PC-3 (cell line): Measurements from ENCODE around the gene ADD1. TPM values are rescaled to one million over a fixed set of nuclear protein-coding genes. Genes with fewer than 3 reads are reported as not detected.

Experiments used
- ATAC-seq: fragments of 200-7000 bp; cut with Tn5 transposase; 2 replicates; pipeline ENCODE4 v1.9.1; 2020; ENCODE audit warnings: mild to moderate bottlenecking, moderate library complexity
- BruUV-seq: library from RNA; stranded (reverse); fragments of 400-500 nt; replicated peaks from 2 replicates; lab custom pipeline; 2021; lab: Mats Ljungman, UMichigan
- CTCF ChIA-PET: fragments of 300-600 bp; sonication (Branson Sonifier 250); formaldehyde crosslinking; loops from one replicate; lab custom pipeline; 2022; ENCODE audit warnings: antibody characterized with exemption; lab: Charles Lee
- POLR2A ChIA-PET: fragments of 300-600 bp; sonication (Branson Sonifier 250); formaldehyde crosslinking; loops from one replicate; lab custom pipeline; 2022; ENCODE audit warnings: antibody characterized with exemption; ENCODE audit not compliant: unreplicated experiment; lab: Charles Lee
- DNase-seq: peaks from one replicate; pipeline ENCODE4 v3.0.0-alpha.2; 2015
- H2AFZ ChIP-seq: fragments of 300-600 bp; sonication (generic); 2 replicates; pipeline ENCODE4 v1.6.0; 2016; ENCODE audit warnings: antibody characterized with exemption, low read length
- H3F3A ChIP-seq: fragments of 300-600 bp; sonication (generic); one replicate; pipeline ENCODE4 v1.6.0; 2017; ENCODE audit warnings: antibody characterized with exemption, low read length, control low read depth, mild to moderate bottlenecking; ENCODE audit not compliant: unreplicated experiment
- H3K27ac ChIP-seq: fragments of 300-600 bp; sonication (generic); 2 replicates; pipeline ENCODE4 v1.5.1; 2016; ENCODE audit warnings: mild to moderate bottlenecking, low read length
- H3K27me3 ChIP-seq: fragments of 300-600 bp; sonication (generic); 2 replicates; pipeline ENCODE4 v1.6.1; 2016; ENCODE audit warnings: low read length, mixed read lengths
- H3K36me3 ChIP-seq: fragments of 300-600 bp; sonication (generic); 2 replicates; pipeline ENCODE4 v1.6.1; 2016; ENCODE audit warnings: low read depth, mixed run types, low read length, mixed read lengths
- H3K4me1 ChIP-seq: fragments of 300-600 bp; sonication (generic); 2 replicates; pipeline ENCODE4 v1.5.1; 2016; ENCODE audit warnings: low read length; ENCODE audit not compliant: insufficient read depth
- H3K4me2 ChIP-seq: fragments of 300-600 bp; sonication (generic); 2 replicates; pipeline ENCODE4 v1.6.0; 2016; ENCODE audit warnings: low read length
- H3K4me3 ChIP-seq: fragments of 300-600 bp; sonication (generic); 2 replicates; pipeline ENCODE4 v1.5.1; 2016; ENCODE audit warnings: mild to moderate bottlenecking, low read length, mixed read lengths
- H3K79me2 ChIP-seq: fragments of 300-600 bp; sonication (generic); 2 replicates; pipeline ENCODE4 v1.6.1; 2017; ENCODE audit warnings: low read length, mixed read lengths
- H3K9ac ChIP-seq: fragments of 300-600 bp; sonication (generic); 2 replicates; pipeline ENCODE4 v1.6.0; 2016; ENCODE audit warnings: mild to moderate bottlenecking, low read length
- H3K9me2 ChIP-seq: fragments of 300-600 bp; sonication (generic); replicated peaks from 2 replicates; pipeline ENCODE4 v1.6.1; 2016; ENCODE audit warnings: mixed run types, low read length, mixed read lengths
- H3K9me3 ChIP-seq: fragments of 300-600 bp; sonication (generic); 2 replicates; pipeline ENCODE4 v1.6.1; 2016; ENCODE audit warnings: low read length, mixed read lengths
- H4K20me1 ChIP-seq: fragments of 300-600 bp; sonication (generic); 2 replicates; pipeline ENCODE4 v1.6.1; 2016; ENCODE audit warnings: low read length, mixed read lengths
- EZH2 ChIP-seq: fragments of 300-600 bp; sonication (generic); IDR thresholded peaks from one replicate; pipeline ENCODE4 v1.6.1; 2017; ENCODE audit warnings: antibody characterized with exemption, mild to moderate bottlenecking, low read length; ENCODE audit not compliant: unreplicated experiment
- EZH2phosphoT487 ChIP-seq: fragments of 300-600 bp; sonication (generic); IDR thresholded peaks from 2 replicates; pipeline ENCODE4 v1.6.1; 2018; ENCODE audit warnings: mild to moderate bottlenecking, antibody characterized with exemption, low read length, borderline replicate concordance
- intact Hi-C: fragments of 100-400 bp; cut with micrococcal nuclease; formaldehyde crosslinking; loops from 2 replicates; pipeline ENCODE4 v1.9.0; 2023
- total RNA-seq: library from RNA; depleted of rRNA; stranded (reverse); fragments of >200 nt; gene quantifications from 2 replicates; pipeline ENCODE4 v1.2.3, GENCODE V29; 2014
- TF ChIP-seq, protein P1 (sequence below): fragments of 300-600 bp; sonication (generic); conservative IDR thresholded peaks from 2 replicates; pipeline ENCODE4 v1.5.1; 2017; ENCODE audit warnings: antibody characterized with exemption, low read depth, mild to moderate bottlenecking, low read length

Gene ADD1
- total RNA-seq, 1 experiment from 2014 or later: 118 TPM

DNA sequence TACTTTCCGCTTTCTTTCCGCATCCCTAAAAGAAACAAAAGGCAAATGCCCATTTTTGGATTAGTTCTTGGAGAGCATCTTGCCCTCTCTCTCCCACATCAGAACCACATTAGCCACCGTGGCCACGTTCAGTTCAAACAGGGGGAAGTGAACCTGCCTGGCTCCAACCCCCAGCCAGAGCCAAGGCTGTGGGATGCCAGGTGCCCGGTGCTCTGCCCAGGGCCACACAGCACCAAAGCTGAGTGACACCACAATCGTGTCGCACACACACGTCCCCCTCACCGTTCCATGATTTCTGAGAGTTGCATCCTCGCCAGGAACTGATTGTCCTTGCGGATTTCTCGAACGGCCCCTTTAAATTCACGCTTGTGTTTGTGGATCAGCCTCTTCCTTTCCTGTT lies 95.3 kb downstream of the ADD1 start:
- peaks cover 20% of the 10 kb centered on the region for H3K36me3 ChIP-seq
- H3K79me2 ChIP-seq: peaks cover 10% of the 10 kb centered on the region
- no TSS peak for BruUV-seq
- H3K9ac ChIP-seq: no peak overlapping the region
- no peak overlapping the region for H3K27ac ChIP-seq
- TF ChIP-seq, protein P1, sequence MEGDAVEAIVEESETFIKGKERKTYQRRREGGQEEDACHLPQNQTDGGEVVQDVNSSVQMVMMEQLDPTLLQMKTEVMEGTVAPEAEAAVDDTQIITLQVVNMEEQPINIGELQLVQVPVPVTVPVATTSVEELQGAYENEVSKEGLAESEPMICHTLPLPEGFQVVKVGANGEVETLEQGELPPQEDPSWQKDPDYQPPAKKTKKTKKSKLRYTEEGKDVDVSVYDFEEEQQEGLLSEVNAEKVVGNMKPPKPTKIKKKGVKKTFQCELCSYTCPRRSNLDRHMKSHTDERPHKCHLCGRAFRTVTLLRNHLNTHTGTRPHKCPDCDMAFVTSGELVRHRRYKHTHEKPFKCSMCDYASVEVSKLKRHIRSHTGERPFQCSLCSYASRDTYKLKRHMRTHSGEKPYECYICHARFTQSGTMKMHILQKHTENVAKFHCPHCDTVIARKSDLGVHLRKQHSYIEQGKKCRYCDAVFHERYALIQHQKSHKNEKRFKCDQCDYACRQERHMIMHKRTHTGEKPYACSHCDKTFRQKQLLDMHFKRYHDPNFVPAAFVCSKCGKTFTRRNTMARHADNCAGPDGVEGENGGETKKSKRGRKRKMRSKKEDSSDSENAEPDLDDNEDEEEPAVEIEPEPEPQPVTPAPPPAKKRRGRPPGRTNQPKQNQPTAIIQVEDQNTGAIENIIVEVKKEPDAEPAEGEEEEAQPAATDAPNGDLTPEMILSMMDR: no peak
- no peak for TF ChIP-seq EZH2
- TF ChIP-seq EZH2phosphoT487: no peak
- H4K20me1 ChIP-seq: peaks cover 2% of the 10 kb centered on the region; the same call in 1 of the 2 replicates
- no peak overlapping the region for H2AFZ ChIP-seq
- DNase-seq (no peak), ATAC-seq (no peak)
- no peak overlapping the region for H3K4me3 ChIP-seq
- H3K4me2 ChIP-seq: no peak overlapping the region
- peaks cover 5% of the 10 kb centered on the region for H3F3A ChIP-seq
- POLR2A ChIA-PET: no interaction called here
- no peaks in the 10 kb centered on the region for H3K27me3 ChIP-seq
- intact Hi-C loops: no loop called here
- peaks cover 25% of the 10 kb centered on the region for H3K4me1 ChIP-seq
- CTCF ChIA-PET: no interaction called here
- H3K9me2 ChIP-seq: no peaks in the 10 kb centered on the region
- no peaks in the 10 kb centered on the region for H3K9me3 ChIP-seq

DNA sequence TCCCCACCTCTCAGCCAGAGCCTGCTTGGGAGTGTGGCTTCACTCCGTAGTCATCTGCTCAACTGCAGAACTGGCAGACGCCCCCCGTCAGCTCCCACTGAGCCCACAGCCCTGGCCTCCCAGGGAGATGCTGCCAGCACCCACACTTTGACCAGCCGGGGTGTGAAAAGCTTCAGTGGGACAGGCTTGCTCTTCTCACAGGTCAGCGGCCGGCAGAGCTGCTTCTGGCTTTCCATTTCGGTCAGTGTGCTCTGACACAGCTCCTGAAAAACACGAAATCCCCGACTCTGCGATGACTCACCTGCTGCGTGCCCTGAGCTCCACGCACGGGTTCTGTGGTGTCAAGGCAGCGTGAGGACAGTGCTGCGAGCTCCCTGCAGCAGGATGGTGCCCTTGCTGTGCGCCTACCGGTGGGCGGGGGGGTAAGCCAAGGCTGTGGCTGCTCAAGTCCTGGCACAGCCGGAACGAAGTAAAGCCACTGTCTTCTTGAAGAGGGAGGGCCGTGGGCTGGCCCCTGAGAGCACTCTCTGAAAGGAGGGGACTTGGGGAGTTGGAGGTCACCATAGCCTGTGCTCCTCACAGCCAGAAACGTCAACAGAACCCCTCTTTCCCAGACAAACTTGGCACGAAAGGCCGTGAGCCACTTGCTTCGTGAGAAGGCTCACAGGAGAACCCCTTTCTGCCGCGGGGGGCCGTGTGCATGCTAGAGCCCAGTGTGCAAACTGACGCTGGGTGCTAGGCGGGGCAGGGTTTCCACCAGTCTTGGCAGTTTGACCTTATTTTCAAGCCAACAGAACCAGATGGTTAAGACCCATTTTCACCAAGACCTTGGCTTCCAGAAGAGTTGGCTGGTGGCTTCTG lies 96.0 kb downstream of the ADD1 start:
- ChIA-PET CTCF (no interaction called here), POLR2A (no interaction called here)
- Histone ChIP-seq H3K4me2 (no peak overlapping the region), H3K9me3 (no peaks in the 10 kb centered on the region), H3K4me3 (no peak overlapping the region), H3K27ac (no peak overlapping the region), H3K4me1 (peaks cover 25% of the 10 kb centered on the region), H3F3A (peaks cover 5% of the 10 kb centered on the region), H4K20me1 (peaks cover 2% of the 10 kb centered on the region; the same call in 1 of the 2 replicates), H3K9me2 (no peaks in the 10 kb centered on the region), H3K79me2 (peaks cover 9% of the 10 kb centered on the region), H3K9ac (no peak overlapping the region), H2AFZ (no peak overlapping the region), H3K27me3 (no peaks in the 10 kb centered on the region), H3K36me3 (peaks cover 20% of the 10 kb centered on the region)
- ATAC-seq: no peak
- TF ChIP-seq EZH2: no peak
- TF ChIP-seq, protein P1: no peak
- no peak for TF ChIP-seq EZH2phosphoT487
- BruUV-seq: no TSS peak
- intact Hi-C loops: no loop called here
- no peak for DNase-seq
